ENCODE data around the gene PKIB. TPM values are rescaled to one million over a fixed set of nuclear protein-coding genes. Genes with fewer than 3 reads are reported as not detected.

PKIB gene
- total RNA-seq, 1 experiment from 2014 or later: 28.0 TPM

- no peak overlapping the region for H2AFZ ChIP-seq (ENCODE audit: low read length)
- CTCF ChIA-PET: no interaction called here
These were observed 14.6 kb downstream of the PKIB start for GRCh38 chr6:122624853-122625252.

GRCh38 chr6:122628714-122629113 is 18.5 kb downstream of the PKIB start:
- Histone ChIP-seq H3K4me2 (ENCODE audit: low read length) (no peak overlapping the region), H3K79me2 (ENCODE audit: low read length) (0 out of 2 replicates have a peak, but pooled peaks cover 5% of the 10 kb centered on the region), H3K36me3 (ENCODE audit: low read depth, low read length) (no peaks in the 10 kb centered on the region), H4K20me1 (ENCODE audit: low read length) (no peaks in the 10 kb centered on the region), H3K27ac (ENCODE audit: low read length) (no peak overlapping the region), H3K4me1 (ENCODE audit: insufficient read depth, low read length) (no peaks in the 10 kb centered on the region), H3K27me3 (ENCODE audit: low read length) (no peaks in the 10 kb centered on the region), H2AFZ (ENCODE audit: low read length) (no peak overlapping the region), H3F3A (ENCODE audit: low read length, unreplicated experiment) (no peaks in the 10 kb centered on the region), H3K9ac (ENCODE audit: low read length) (no peak overlapping the region), H3K9me2 (replicated peaks; ENCODE audit: low read length) (no peaks in the 10 kb centered on the region), H3K4me3 (ENCODE audit: low read length) (no peak overlapping the region), H3K9me3 (ENCODE audit: low read length) (no peaks in the 10 kb centered on the region)
- intact Hi-C loops (cut with micrococcal nuclease): no loop called here
- DNase-seq: no peak
- TF ChIP-seq EZH2phosphoT487 (IDR thresholded peaks at IDR 0.05; ENCODE audit: borderline replicate concordance, low read length): no peak
- TF ChIP-seq EZH2 (IDR thresholded peaks at IDR 0.05; ENCODE audit: low read length, unreplicated experiment): no peak
- no peak for TF ChIP-seq CTCF (conservative IDR thresholded peaks at IDR 0.05; ENCODE audit: low read depth, low read length)
- ChIA-PET POLR2A (ENCODE audit: unreplicated experiment) (no interaction called here), CTCF (no interaction called here)
- ATAC-seq: no peak
- BruUV-seq (replicated peaks): no TSS peak

More at GRCh38 chr6:122624853-122625252, 14.6 kb downstream of the PKIB start:
- POLR2A ChIA-PET (ENCODE audit: unreplicated experiment): interaction anchor here (0.6 kb wide), 1 partner anchor 164 kb away, joined by 3 read pairs; the partner anchor contains the start of gene SMPDL3A
- Histone ChIP-seq H3K36me3 (ENCODE audit: low read depth, low read length) (no peaks in the 10 kb centered on the region), H3F3A (ENCODE audit: low read length, unreplicated experiment) (no peaks in the 10 kb centered on the region), H3K9me2 (replicated peaks; ENCODE audit: low read length) (no peaks in the 10 kb centered on the region), H3K27ac (ENCODE audit: low read length) (no peak overlapping the region), H3K4me2 (ENCODE audit: low read length) (no peak overlapping the region), H4K20me1 (ENCODE audit: low read length) (no peaks in the 10 kb centered on the region), H3K9ac (ENCODE audit: low read length) (no peak overlapping the region), H3K79me2 (ENCODE audit: low read length) (peaks cover 25% of the 10 kb centered on the region), H3K4me1 (ENCODE audit: insufficient read depth, low read length) (peaks cover 22% of the 10 kb centered on the region), H3K27me3 (ENCODE audit: low read length) (no peaks in the 10 kb centered on the region), H3K9me3 (ENCODE audit: low read length) (no peaks in the 10 kb centered on the region), H3K4me3 (ENCODE audit: low read length) (no peak overlapping the region)
- intact Hi-C loops (cut with micrococcal nuclease): no loop called here
- DNase-seq (no peak), ATAC-seq (no peak)
- TF ChIP-seq CTCF (conservative IDR thresholded peaks at IDR 0.05; ENCODE audit: low read depth, low read length): no peak
- TF ChIP-seq EZH2phosphoT487 (IDR thresholded peaks at IDR 0.05; ENCODE audit: borderline replicate concordance, low read length): no peak
- TF ChIP-seq EZH2 (IDR thresholded peaks at IDR 0.05; ENCODE audit: low read length, unreplicated experiment): no peak
- BruUV-seq (replicated peaks): no TSS peak

- no peaks in the 10 kb centered on the region for H4K20me1 ChIP-seq (ENCODE audit: low read length)
- H3K36me3 ChIP-seq (ENCODE audit: low read depth, low read length): no peaks in the 10 kb centered on the region
- TF ChIP-seq EZH2 (IDR thresholded peaks at IDR 0.05; ENCODE audit: low read length, unreplicated experiment): no peak
- no peak for TF ChIP-seq EZH2phosphoT487 (IDR thresholded peaks at IDR 0.05; ENCODE audit: borderline replicate concordance, low read length)
- TF ChIP-seq CTCF (conservative IDR thresholded peaks at IDR 0.05; ENCODE audit: low read depth, low read length): no peak
- H3F3A ChIP-seq (ENCODE audit: low read length, unreplicated experiment): no peaks in the 10 kb centered on the region
- DNase-seq (no peak), ATAC-seq (no peak)
- no peaks in the 10 kb centered on the region for H3K4me1 ChIP-seq (ENCODE audit: insufficient read depth, low read length)
- no TSS peak for BruUV-seq (replicated peaks)
- ChIA-PET POLR2A (ENCODE audit: unreplicated experiment) (no interaction called here), CTCF (no interaction called here)
- H3K27ac ChIP-seq (ENCODE audit: low read length): no peak overlapping the region
- no peaks in the 10 kb centered on the region for H3K9me3 ChIP-seq (ENCODE audit: low read length)
- no peaks in the 10 kb centered on the region for H3K27me3 ChIP-seq (ENCODE audit: low read length)
- H3K9me2 ChIP-seq (replicated peaks; ENCODE audit: low read length): no peaks in the 10 kb centered on the region
- H3K4me2 ChIP-seq (ENCODE audit: low read length): no peak overlapping the region
- H3K79me2 ChIP-seq (ENCODE audit: low read length): no peaks in the 10 kb centered on the region
- no peak overlapping the region for H3K9ac ChIP-seq (ENCODE audit: low read length)
- intact Hi-C loops (cut with micrococcal nuclease): loop anchor here (1.0 kb wide), 1 partner anchor 23 kb away; no protein-coding TSS in a partner anchor
- no peak overlapping the region for H2AFZ ChIP-seq (ENCODE audit: low read length)
- no peak overlapping the region for H3K4me3 ChIP-seq (ENCODE audit: low read length)
These were observed 21.5 kb downstream of the PKIB start for GRCh38 chr6:122631571-122632249.
